HG03280 (cell line): ENCODE measurements around the gene ZNF469.

Experiments
- ATAC-seq: cut with Tn5 transposase; IDR thresholded peaks from one replicate; pipeline ENCODE4 v1.9.1; 2021; ENCODE audit warnings: mild to moderate bottlenecking, moderate library complexity; ENCODE audit not compliant: unreplicated experiment

ZNF469 gene

DNA sequence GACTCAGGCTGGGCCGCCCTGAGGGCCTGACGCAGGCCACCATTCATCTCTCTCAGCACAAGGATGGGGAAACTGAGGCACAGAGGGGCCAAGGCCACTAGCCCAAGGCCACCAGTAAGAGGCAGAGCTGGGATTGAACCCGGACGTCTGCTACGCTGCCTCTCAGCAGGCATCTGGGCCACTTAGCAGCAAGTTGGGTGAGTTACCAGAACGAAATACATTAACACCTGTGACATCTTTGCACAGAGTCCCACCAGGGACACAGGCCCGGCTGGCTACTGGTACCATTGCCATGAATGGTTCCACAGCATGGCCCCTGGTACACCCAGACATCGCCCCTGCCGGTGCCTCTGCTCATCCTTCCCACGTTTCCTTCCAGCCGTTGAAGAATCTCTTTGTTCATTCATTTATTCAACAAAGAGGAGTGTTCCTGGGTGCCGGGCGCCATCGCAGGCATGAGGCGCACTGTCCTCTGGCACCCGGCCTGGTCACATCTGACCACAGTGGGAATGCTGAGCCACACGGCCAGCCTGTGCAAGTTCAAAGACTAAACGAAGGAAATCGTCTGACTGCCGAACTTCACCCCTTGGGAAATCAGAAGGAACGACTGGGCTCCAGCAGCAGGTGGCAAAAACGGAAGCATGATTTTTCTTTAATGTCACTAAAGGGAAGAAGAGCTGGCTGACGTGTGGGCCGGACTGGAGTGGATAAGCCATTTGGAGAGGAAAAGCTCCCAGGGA lies 7.4 kb upstream of the ZNF469 start:
- ATAC-seq, result no peak

DNA sequence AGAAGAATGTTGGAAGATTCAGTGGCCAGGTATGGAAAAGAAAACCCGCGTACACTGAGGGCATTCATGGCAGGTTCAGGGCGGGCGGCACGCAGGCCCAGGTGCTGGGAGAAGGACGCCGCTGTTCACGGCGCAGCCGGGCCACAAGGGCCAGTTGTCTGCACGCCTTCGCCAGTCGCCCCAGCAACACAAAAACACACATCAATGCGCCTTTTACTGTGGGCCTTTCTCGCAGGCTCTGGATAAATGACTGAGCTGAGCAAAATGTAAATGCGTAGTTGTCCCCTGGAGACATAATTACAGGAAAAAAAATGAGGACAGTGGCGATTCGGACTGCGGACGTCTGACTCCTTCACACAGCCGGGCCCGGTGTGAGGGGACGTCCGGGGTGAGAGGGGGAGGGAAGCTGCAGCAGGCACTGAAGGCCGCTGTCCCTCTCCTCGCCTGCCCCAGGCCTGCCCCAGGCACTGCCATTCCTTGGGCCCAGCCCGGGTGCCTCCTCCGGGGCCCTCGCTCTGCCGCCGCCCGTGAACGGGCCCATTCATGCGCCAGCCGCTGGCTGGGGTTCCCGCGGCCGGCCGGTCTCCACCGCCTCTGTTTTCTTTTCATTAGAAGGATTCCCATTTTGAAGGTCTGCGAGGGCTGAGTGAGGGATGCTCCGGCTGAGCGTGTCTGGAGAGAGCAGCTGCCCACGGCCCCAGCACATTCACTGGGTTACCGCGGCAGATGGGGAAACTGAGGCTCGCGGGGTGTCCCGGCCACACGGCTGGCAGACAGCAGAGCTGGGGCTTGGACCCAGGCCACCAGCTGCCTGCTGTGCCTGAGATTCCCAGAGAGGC lies 6.5 kb upstream of the ZNF469 start:
- no peak for ATAC-seq

GRCh38 chr16:88376835-88377726 lies 5.7 kb upstream of the ZNF469 start:
- no peak for ATAC-seq

- no peak for ATAC-seq
Measured at GRCh38 chr16:88377961-88378360, 4.8 kb upstream of the ZNF469 start.

DNA sequence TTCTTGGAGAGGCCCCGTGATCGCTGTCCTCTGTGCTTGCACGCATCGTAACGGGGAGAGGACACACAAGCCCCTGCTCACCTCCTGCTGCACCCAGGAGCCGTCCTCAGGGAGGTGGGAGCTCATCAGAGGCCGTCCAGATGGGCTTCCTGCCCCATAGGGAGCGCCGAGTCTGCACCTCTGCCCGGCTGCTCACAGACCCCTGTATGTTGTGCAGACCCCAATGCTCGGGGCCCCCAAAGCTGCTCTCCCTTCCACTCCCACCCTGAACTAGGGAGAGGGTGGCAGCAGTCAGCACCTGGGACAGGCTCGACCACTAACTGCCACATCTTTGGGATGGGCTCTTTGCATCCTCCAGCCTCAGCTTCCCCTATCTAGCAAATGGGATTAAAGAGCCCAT lies 4.4 kb upstream of the ZNF469 start:
- no peak for ATAC-seq

GRCh38 chr16:88378836-88379693 lies 3.7 kb upstream of the ZNF469 start:
- ATAC-seq, result no peak

DNA sequence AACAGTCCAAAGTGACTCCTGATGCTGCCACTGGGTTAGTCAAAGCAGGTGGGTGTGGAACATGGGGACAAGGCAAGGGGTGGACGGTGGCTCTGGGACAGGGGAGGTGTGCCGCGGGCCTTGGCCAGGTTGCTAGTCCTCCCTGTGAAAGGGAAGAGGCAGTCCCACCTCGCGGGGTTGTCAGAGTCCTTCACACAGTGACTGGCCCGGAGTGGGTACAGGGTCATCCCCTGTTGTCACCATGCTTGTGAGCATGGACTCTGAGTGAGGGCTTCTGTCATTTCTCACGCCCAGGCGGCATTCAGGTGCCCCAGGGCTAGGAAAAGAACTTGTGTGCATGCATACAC lies 3.1 kb upstream of the ZNF469 start:
- no peak for ATAC-seq

DNA sequence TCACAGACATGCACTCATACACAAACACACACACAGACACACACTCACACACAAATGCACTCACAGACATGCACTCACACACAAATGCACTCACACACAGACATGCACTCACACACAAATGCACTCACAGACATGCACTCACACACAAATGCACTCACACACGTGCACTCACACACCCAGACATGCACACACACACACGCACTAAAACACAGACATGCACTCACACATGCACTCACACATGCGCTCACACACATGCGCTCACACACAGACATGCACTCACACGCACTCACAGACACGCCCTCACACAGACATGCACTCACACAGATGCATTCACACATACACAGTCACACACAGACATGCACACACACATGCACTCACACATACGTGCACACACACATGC lies 2.7 kb upstream of the ZNF469 start:
- no peak for ATAC-seq

DNA sequence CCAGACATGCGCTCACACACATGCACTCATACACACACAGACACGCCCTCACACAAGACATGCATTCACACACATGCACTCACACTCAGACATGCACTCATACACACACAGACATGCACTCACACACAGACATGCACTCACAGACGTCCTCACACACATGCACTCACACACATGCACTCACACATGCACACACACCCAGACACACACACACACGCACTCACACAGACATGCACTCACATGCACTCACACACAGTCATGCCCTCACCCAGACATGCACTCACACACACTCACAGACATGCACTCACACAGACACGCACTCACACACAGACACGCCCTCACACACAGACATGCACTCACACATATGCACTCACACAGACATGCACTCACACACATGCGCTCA lies 2.1 kb upstream of the ZNF469 start:
- no peak for ATAC-seq

DNA sequence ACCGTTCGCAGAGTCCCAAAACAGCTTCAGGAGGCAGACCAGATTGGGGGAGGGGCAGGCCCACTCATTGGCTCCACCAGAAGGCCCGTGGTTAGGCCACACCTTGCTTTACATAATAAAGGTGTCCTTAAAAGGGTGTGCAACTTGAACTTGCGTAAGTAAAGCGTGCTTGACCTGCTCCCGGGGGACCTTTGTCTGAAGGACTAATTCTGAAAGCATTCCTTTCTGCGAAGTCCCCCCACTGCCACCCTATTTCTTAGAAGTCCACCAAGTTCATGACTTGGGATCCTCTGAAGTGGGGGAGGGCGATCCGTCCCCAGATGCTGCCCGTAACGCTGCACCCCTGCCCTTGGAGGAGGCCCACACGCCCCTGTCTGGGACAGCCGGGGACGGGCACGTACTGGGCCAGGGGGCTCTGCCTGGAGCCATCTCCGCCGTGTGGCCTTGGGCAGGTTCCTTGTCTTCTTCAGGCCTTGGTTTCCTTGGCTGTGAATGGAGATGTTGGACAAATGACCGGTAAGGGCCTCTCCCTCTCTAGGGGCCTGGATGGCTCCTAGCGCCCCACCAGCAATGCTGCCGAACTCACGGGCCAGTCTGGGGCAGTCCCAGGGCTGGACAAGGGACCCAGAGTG lies 823 bp upstream of the ZNF469 start:
- no peak for ATAC-seq

- no peak for ATAC-seq
Measured at GRCh38 chr16:88383401-88384221, 852 bp downstream of the ZNF469 start.

DNA sequence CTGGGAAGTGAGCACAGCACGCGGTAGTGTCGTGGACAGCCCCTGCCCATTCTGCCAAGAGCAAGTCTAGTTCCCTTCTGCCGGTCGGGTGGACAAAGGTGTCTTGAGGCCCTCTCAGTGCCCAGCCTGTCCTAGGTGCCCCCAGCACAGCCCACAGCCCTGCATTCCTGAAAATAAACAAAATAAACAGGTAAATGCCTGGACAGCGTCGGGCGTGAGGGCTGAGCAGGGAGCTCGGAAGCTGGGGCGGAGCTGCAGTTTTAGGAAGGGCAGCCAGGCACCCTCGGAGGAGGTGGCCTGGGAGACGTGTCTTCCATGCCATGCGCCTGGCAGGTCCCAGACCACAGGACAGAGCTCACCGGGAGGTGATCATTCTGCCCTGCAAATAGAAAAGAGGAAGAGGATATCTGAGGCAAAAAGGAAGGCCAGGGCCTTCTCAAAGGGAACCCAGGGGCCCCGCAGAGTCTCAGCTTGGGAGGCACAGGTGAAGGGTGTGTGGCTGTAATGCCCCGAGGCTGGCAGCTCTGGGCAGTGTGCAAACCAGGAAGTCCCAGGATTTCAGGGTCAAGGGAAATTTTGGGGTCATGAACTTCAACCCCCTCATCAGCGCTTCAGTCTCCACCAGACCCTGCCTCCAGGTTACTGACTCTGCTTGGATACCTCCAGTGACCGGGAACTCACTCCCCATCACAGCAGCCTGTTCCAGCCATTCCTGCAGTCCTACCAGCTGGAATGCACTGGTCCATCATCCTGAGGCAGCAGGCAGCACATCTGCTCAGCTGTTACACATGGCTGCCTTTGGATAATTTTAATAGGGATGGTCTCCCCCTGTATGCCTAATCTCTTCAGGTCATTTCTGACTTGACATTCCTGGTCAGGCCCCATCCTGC lies 1.7 kb downstream of the ZNF469 start:
- ATAC-seq, result no peak

GRCh38 chr16:88385112-88385594 lies 2.4 kb downstream of the ZNF469 start:
- ATAC-seq, result no peak

GRCh38 chr16:88385831-88386815 lies 3.4 kb downstream of the ZNF469 start:
- no peak for ATAC-seq

DNA sequence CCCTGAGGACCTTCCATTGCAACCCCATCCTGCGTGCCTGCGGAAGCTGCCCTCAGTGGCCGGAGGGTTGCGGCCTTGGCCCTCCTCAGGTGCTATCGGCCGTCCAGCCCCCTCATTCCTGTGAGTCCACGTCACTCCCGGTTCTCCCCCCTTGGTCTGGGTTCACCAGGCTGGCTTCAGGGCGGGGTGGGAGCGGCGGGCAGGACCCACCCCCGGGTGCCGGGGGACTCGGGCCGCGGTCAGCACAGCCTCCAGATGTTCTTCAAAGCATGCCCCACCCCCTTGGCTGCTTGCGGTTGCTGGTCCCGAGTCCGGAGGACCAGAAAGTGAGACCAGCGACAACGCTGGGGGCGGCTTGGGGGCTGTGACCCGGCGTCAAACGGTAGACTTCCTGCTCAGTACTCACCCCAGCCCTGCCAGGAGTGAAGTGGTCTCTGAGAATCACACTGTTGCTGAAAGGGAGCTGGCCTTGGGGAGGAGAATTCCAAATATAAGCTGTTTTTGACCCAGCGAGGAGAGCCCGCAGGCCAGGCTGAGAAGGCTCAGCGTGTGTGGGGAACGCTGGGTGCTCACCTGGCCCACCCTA lies 4.5 kb downstream of the ZNF469 start:
- ATAC-seq, result no peak

- ATAC-seq, result no peak
Measured at GRCh38 chr16:88387941-88388627, 5.3 kb downstream of the ZNF469 start.
